ENCODE results near the gene VANGL2.

VANGL2 gene

DNA sequence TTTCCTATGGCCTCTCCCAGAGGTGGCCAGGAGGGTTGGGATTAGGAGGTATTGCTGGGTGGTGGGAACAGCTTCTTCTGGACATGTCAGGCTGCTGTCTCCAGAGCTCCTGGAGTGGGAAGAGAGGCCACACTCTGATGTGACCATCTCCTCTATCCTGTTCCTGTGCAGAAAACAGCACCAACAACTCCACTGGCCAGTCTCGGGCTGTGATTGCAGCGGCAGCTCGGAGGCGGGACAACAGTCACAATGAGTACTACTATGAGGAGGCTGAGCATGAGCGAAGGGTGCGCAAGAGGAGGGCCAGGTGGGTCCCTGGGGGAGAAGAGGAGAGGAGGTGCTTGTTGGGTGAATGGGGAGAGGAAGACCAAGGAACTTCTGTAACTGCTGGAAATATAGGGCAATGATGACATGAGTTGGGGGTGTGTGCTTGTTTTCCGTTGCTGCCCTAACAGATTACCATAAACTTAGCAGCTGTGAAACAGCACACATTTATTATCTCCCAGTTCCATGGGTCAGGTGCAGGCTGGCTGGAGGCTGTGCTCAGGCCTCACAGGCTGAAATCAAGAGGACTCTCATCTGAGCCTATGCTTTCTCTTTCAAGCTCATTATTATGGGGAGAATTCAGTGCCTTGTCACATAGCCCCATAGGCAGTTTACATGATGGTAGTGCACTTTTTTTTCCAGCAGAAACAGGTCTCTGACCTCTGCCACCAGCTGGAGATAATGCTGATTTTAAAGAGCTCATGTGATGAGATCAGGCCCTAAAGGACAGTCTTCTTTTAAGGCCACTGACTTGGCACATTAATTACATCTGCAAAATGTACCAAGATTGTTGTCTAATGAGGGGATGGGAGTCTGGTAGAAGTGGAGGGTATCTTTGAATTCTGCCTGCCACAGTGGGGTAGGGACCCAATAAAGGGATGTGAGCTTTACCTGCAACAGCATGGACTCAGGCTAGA is 20.8 kb downstream of the VANGL2 start:
- Mint-ChIP-seq H3K9me3 (no peaks in the 10 kb centered on the region), H3K27ac (no peak overlapping the region), H3K27me3 (peaks cover 3% of the 10 kb centered on the region), H3K4me3 (no peak overlapping the region), H3K4me1 (no peaks in the 10 kb centered on the region), H3K36me3 (ENCODE audit: low read depth) (no peaks in the 10 kb centered on the region)
- DNase-seq = no peak
- ATAC-seq = no peak

GRCh38 chr1:160421881-160422280 is 21.5 kb downstream of the VANGL2 start:
- no peak for DNase-seq
- H3K4me3 Mint-ChIP-seq = no peak overlapping the region

GRCh38 chr1:160423966-160424365 is 23.6 kb downstream of the VANGL2 start:
- Mint-ChIP-seq H3K36me3 (ENCODE audit: low read depth) (no peaks in the 10 kb centered on the region), H3K27me3 (peaks cover 3% of the 10 kb centered on the region), H3K27ac (no peak overlapping the region), H3K4me1 (peaks cover 17% of the 10 kb centered on the region), H3K9me3 (no peaks in the 10 kb centered on the region), H3K4me3 (no peak overlapping the region)
- DNase-seq = no peak
- ATAC-seq = no peak

More at GRCh38 chr1:160421881-160422280, 21.5 kb downstream of the VANGL2 start:
- no peak for ATAC-seq
- no peaks in the 10 kb centered on the region for H3K36me3 Mint-ChIP-seq (ENCODE audit: low read depth)
- peaks cover under 1% of the 10 kb centered on the region for H3K4me1 Mint-ChIP-seq
- H3K27ac Mint-ChIP-seq = no peak overlapping the region
- H3K9me3 Mint-ChIP-seq = no peaks in the 10 kb centered on the region
- H3K27me3 Mint-ChIP-seq = peaks cover 3% of the 10 kb centered on the region

GRCh38 chr1:160425847-160426246 is 25.5 kb downstream of the VANGL2 start:
- Mint-ChIP-seq H3K27ac (no peak overlapping the region), H3K4me1 (peaks cover 36% of the 10 kb centered on the region), H3K9me3 (no peaks in the 10 kb centered on the region), H3K27me3 (no peaks in the 10 kb centered on the region), H3K4me3 (no peak overlapping the region), H3K36me3 (ENCODE audit: low read depth) (no peaks in the 10 kb centered on the region)
- no peak for DNase-seq
- no peak for ATAC-seq

- Mint-ChIP-seq H3K4me1 (peaks cover 54% of the 10 kb centered on the region), H3K27me3 (no peaks in the 10 kb centered on the region), H3K27ac (peak overlapping the region; percentile 91), H3K9me3 (no peaks in the 10 kb centered on the region), H3K36me3 (ENCODE audit: low read depth) (peaks cover 5% of the 10 kb centered on the region), H3K4me3 (peak overlapping the region; percentile 28)
- DNase-seq (peak; percentile 22), ATAC-seq (peak; percentile 58)
Measured at GRCh38 chr1:160427625-160428024, 27.3 kb downstream of the VANGL2 start.

DNA sequence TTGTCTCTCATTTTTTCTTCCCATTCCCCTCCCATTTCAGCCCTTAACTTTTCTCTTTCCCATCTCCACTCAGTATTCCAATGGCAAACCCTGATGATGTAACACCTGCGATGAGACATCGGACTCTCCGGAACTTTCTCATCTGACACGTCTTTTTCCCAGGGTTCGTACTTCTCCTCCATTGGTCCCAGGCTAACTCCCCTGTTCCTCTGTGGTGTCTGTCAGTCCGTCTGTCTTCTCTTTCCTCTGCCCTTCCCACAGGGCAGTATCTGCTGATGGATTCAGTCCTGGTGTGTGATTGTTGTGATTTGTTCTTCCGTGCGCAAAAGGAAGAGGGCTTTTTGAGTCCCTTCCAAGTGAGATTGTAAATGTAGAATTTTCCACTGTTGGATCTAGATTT is 27.7 kb downstream of the VANGL2 start:
- Mint-ChIP-seq H3K4me1 (peaks cover 58% of the 10 kb centered on the region), H3K36me3 (ENCODE audit: low read depth) (peaks cover 10% of the 10 kb centered on the region), H3K27me3 (no peaks in the 10 kb centered on the region), H3K27ac (peak overlapping the region; percentile 91), H3K9me3 (no peaks in the 10 kb centered on the region), H3K4me3 (peak overlapping the region; percentile 28)
- DNase-seq (no peak), ATAC-seq (no peak)

DNA sequence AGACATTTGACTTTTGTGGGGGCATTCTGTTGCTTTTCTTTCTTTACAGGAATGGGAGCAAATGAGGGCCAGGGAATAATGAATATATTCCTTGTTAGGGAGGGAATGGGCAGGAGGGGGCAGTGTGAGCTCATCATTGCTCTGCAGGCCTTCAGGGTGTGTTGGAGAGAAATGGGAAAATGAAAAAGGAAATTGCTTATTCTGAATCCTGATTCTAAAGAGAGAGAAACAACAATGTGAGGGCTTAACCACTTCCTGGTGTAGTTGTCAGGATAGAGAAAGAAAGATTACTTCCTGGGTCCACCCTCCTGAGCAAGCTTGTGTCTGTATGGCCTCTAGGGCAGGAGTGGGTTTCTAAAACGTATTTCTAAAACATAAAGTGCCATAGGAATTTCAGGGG is 28.3 kb downstream of the VANGL2 start:
- peaks cover 64% of the 10 kb centered on the region for H3K4me1 Mint-ChIP-seq
- H3K27me3 Mint-ChIP-seq = no peaks in the 10 kb centered on the region
- ATAC-seq = peak; percentile 52
- peak overlapping the region; percentile 24 for H3K4me3 Mint-ChIP-seq
- peaks cover 3% of the 10 kb centered on the region for H3K9me3 Mint-ChIP-seq
- peak; percentile 60 for DNase-seq
- peak overlapping the region; percentile 89 for H3K27ac Mint-ChIP-seq
- peaks cover 16% of the 10 kb centered on the region for H3K36me3 Mint-ChIP-seq (ENCODE audit: low read depth)

- ATAC-seq = peak; percentile 2
- H3K36me3 Mint-ChIP-seq (ENCODE audit: low read depth) = peaks cover 20% of the 10 kb centered on the region
- H3K27me3 Mint-ChIP-seq = no peaks in the 10 kb centered on the region
- H3K4me3 Mint-ChIP-seq = peak overlapping the region; percentile 24
- peaks cover 8% of the 10 kb centered on the region for H3K9me3 Mint-ChIP-seq
- H3K4me1 Mint-ChIP-seq = peaks cover 69% of the 10 kb centered on the region
- peak; percentile 26 for DNase-seq
- peak overlapping the region; percentile 89 for H3K27ac Mint-ChIP-seq
Measured at GRCh38 chr1:160429125-160429561, 28.8 kb downstream of the VANGL2 start.

DNA sequence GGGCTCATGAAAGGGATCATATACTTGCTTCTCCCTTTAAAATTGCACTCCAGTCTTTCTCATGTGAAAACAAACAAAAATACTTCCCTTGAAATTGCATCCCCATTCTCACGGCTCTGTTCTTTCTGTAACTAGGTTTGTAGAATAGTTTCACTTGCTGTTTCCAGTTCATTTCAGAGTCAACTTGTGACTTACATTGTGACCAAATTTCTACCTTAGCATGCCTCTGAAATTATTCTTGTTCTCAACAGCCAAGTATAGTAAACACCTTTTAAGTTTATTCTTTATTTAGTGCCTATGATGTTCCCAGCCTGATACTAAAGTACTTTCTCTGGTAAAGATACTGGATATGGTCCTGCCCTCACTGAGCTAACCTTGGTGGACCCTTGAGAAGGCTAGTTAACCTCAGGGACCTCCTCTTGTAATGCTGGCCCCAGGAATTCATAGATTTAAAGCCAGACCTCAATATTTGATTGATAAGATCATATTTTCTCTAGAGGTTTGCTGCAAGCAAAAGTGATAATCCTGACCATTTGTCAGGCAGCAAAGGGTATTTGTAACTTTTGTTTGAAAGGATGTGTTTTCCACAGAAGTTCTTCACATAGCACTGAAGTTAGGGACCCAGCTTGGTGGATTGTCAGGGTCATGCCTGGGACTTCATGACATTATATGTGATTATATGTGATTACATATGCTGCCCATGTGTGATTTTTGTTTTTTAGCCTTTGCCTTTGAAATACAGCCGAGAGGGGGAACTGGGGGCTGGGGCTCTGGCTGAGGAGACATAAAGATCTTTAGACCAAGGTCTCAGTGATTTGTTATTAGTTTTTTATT is 29.6 kb downstream of the VANGL2 start:
- H3K9me3 Mint-ChIP-seq = peaks cover 16% of the 10 kb centered on the region

GRCh38 chr1:160431006-160431405 is 30.6 kb downstream of the VANGL2 start:
- ATAC-seq (no peak), DNase-seq (no peak)
- Mint-ChIP-seq H3K4me3 (no peak overlapping the region), H3K4me1 (peaks cover 74% of the 10 kb centered on the region), H3K27me3 (no peaks in the 10 kb centered on the region), H3K36me3 (ENCODE audit: low read depth) (peaks cover 30% of the 10 kb centered on the region), H3K9me3 (peaks cover 24% of the 10 kb centered on the region), H3K27ac (peak overlapping the region; percentile 89)

More for the DNA sequence above, 29.6 kb downstream of the VANGL2 start:
- peak overlapping the region; percentile 24 for H3K4me3 Mint-ChIP-seq
- H3K4me1 Mint-ChIP-seq = peaks cover 74% of the 10 kb centered on the region
- no peaks in the 10 kb centered on the region for H3K27me3 Mint-ChIP-seq
- H3K27ac Mint-ChIP-seq = peak overlapping the region; percentile 89
- H3K36me3 Mint-ChIP-seq (ENCODE audit: low read depth) = peaks cover 28% of the 10 kb centered on the region
- ATAC-seq (peak; percentile 31), DNase-seq (no peak)

DNA sequence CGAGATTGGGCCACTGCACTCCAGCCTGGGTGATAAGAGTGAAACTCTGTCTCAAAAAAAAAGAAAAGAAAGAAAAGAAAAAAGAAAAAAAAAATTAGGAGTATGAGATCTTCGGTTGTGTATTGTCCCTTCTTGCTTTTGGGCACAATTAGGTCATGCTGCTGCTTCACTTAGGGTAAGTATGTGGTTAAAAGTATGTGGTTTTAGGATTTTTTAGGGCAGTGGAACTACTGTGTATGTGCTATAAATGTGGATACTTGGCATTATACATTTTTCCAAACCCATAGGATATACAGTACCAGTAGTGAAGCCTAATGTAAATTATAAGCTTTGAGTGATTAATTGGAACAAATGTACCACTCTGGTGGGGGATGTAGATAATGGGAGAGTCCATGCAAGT is 31.2 kb downstream of the VANGL2 start:
- ATAC-seq (peak; percentile 28), DNase-seq (no peak)
- peaks cover 30% of the 10 kb centered on the region for H3K36me3 Mint-ChIP-seq (ENCODE audit: low read depth)
- no peak overlapping the region for H3K4me3 Mint-ChIP-seq
- H3K27ac Mint-ChIP-seq = peak overlapping the region; percentile 89
- peaks cover 78% of the 10 kb centered on the region for H3K4me1 Mint-ChIP-seq
- H3K9me3 Mint-ChIP-seq = peaks cover 26% of the 10 kb centered on the region
- H3K27me3 Mint-ChIP-seq = no peaks in the 10 kb centered on the region

DNA sequence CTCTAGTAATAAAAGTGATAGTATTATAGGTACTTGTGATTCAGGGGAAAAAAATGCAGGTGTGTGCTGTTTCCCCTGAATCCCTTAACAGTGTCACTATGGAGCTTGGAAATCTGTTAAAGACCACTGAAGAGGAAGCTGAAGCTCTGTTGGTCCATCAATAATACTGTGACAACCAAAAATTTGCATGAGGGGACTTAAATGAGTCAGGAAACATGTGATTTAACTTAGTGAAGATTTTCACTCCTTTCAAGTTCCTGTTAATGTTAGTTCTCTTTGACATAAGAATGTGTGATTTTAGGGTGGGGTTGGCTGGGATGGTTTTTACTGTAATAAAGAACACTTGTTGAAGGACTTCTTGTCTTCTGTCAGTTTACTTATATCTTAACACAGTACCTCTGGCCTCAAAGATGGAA is 32.0 kb downstream of the VANGL2 start:
- peak; percentile 30 for ATAC-seq
- DNase-seq = no peak
- peaks cover 82% of the 10 kb centered on the region for H3K4me1 Mint-ChIP-seq
- H3K9me3 Mint-ChIP-seq = peaks cover 26% of the 10 kb centered on the region
- H3K27ac Mint-ChIP-seq = peak overlapping the region; percentile 89
- no peaks in the 10 kb centered on the region for H3K27me3 Mint-ChIP-seq
- H3K4me3 Mint-ChIP-seq = peak overlapping the region; percentile 7
- peaks cover 30% of the 10 kb centered on the region for H3K36me3 Mint-ChIP-seq (ENCODE audit: low read depth)

DNA sequence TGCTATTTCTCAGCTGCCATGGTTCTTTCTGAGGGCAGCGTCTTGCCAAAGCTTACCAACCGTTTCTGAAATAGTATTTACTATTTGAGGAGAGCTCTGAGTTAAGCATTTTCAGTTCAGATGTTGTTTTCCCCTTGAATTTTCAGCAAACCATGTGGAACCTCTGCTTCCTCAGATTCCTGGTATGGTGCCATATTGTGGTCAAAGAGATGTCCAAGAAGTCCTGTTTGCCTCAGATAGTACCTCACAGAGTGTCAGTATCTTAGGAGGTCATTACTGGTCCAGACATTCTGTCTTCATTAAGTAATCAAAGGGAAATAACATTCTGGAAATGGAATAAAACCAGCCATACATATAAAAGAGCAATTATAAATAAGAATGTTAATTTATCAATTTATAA is 36.6 kb downstream of the VANGL2 start:
- Mint-ChIP-seq H3K27ac (peak overlapping the region; percentile 86), H3K4me1 (peaks cover 65% of the 10 kb centered on the region), H3K36me3 (ENCODE audit: low read depth) (peaks cover 28% of the 10 kb centered on the region), H3K4me3 (no peak overlapping the region), H3K27me3 (no peaks in the 10 kb centered on the region), H3K9me3 (peaks cover 26% of the 10 kb centered on the region)
- DNase-seq (no peak), ATAC-seq (no peak)

- ATAC-seq (peak; percentile 90), DNase-seq (peak; percentile 16)
- H3K36me3 Mint-ChIP-seq (ENCODE audit: low read depth) = peaks cover 24% of the 10 kb centered on the region
- H3K27me3 Mint-ChIP-seq = no peaks in the 10 kb centered on the region
- H3K4me1 Mint-ChIP-seq = peaks cover 60% of the 10 kb centered on the region
- peak overlapping the region; percentile 70 for H3K4me3 Mint-ChIP-seq
- H3K9me3 Mint-ChIP-seq = peaks cover 26% of the 10 kb centered on the region
- peak overlapping the region; percentile 86 for H3K27ac Mint-ChIP-seq
Measured at GRCh38 chr1:160437432-160438316, 37.3 kb downstream of the VANGL2 start.

All from activated naive CD8-positive, alpha-beta T cell treated with anti-CD3 and anti-CD28 coated beads, Interleukin-2, amount 50 U/mL, for 24 hours (primary cell).